ENCODE measurements around the gene AFF3.

GRCh38 chr2:99754210-99754609 lies 388.2 kb downstream of the AFF3 start:
- TF ChIP-seq CTCF (conservative IDR thresholded peaks at IDR 0.05 in 1 of 2, IDR thresholded peaks at IDR 0.05 in 1 of 2; ENCODE audit: low read depth in 1 of 2, low read length in 2 of 2) = no peak
- TF ChIP-seq EZH2 (IDR thresholded peaks at IDR 0.05; ENCODE audit: low read length, missing control alignments) = no peak

Measured in fibroblast of lung (primary cell).